HepG2 (cell line): ENCODE results near the gene RPL21. TPM values are rescaled to one million over a fixed set of nuclear protein-coding genes. Genes with fewer than 3 reads are reported as not detected.
"Not testable (repeated sequence)": the region's sequence is repeated elsewhere in the genome, so short reads cannot be mapped to it uniquely, and the experiment has no call there.

Experiments
- ATAC-seq: fragments of 200-7000 bp; cut with Tn5 transposase; 3 replicates; pipeline ENCODE4 v1.9.1; 2020; ENCODE audit warnings: mild to moderate bottlenecking, moderate library complexity
- BruUV-seq: library from RNA; stranded (reverse); fragments of 400-500 nt; replicated peaks from 2 replicates; lab custom pipeline; 2021; lab: Mats Ljungman, UMichigan
- CTCF ChIA-PET: fragments of 300-600 bp; formaldehyde crosslinking; extraction: SDS; loops from one replicate; lab custom pipeline; 2021; ENCODE audit warnings: low total read pairs, inconsistent platforms, low intra/inter-chr PET ratio; lab: Yijun Ruan, JAX
- POLR2A ChIA-PET: fragments of 350-600 bp; sonication (Branson Sonifier 250); formaldehyde crosslinking; loops from one replicate; lab custom pipeline; 2020; ENCODE audit warnings: antibody characterized with exemption, inconsistent platforms; lab: Yijun Ruan, JAX
- DNase-seq: peaks from one replicate; pipeline ENCODE4 v3.0.0-alpha.2; 2015; ENCODE audit warnings: low spot score
- FAIRE-seq: peaks from 3 replicates; lab custom pipeline; 2011; peaks lifted over from hg19 to GRCh38; lab: Jason Lieb, UNC
- H2AFZ ChIP-seq: one replicate; pipeline ENCODE4 v1.6.1; 2011; ENCODE audit warnings: low read length, inconsistent platforms
- H3K27ac ChIP-seq: fragments of 300-600 bp; 3 replicates; pipeline ENCODE4 v1.8.0; 2011; ENCODE audit warnings: mixed run types, mild to moderate bottlenecking, mixed read lengths, low read length, inconsistent platforms; ENCODE audit not compliant: insufficient read depth; ENCODE audit errors: extremely low read length
- H3K27me3 ChIP-seq, 2 experiments: fragments of 200-600 bp in 1 of 2; 2 replicates in 1 of 2; 3 replicates in 1 of 2; pipeline versions ENCODE4 v1.6.0 to v1.8.0; 2011; ENCODE audit warnings: low read length in 2 of 2, mild to moderate bottlenecking in 2 of 2, moderate library complexity in 2 of 2, inconsistent platforms in 1 of 2; ENCODE audit not compliant: insufficient read depth in 2 of 2, control insufficient read depth in 1 of 2
- H3K36me3 ChIP-seq, 2 experiments: fragments of 200-600 bp in 1 of 2; replicated peaks in 1 of 2; 2 replicates in 1 of 2; 3 replicates in 1 of 2; pipeline versions ENCODE4 v1.5.1 to v1.8.0; 2011; ENCODE audit warnings: low read length in 2 of 2, inconsistent platforms in 1 of 2; ENCODE audit not compliant: insufficient read depth in 2 of 2, control insufficient read depth in 1 of 2
- H3K4me1 ChIP-seq: 2 replicates; pipeline ENCODE4 v1.5.1; 2012; ENCODE audit warnings: low read length, inconsistent platforms; ENCODE audit not compliant: insufficient read depth
- H3K4me2 ChIP-seq: 2 replicates; pipeline ENCODE4 v1.6.0; 2011; ENCODE audit warnings: low read depth, low read length, inconsistent platforms
- H3K4me3 ChIP-seq, 3 experiments: fragments of 200-600 bp in 1 of 3; sonication (generic), shearing (Covaris generic) in 1 of 3; replicated peaks in 1 of 3; 2 replicates each; pipeline ENCODE4 v1.5.1; 2011 to 2016; ENCODE audit warnings: low read length in 3 of 3, inconsistent platforms in 2 of 3, low read depth in 2 of 3, mild to moderate bottlenecking in 2 of 3, control low read depth in 1 of 3, mixed read lengths in 1 of 3; ENCODE audit not compliant: insufficient read depth in 1 of 3
- H3K79me2 ChIP-seq: one replicate; pipeline ENCODE4 v1.6.1; 2011; ENCODE audit warnings: low read length, inconsistent platforms; ENCODE audit not compliant: insufficient read depth
- H3K9ac ChIP-seq: 2 replicates; pipeline ENCODE4 v1.6.0; 2011; ENCODE audit warnings: mild to moderate bottlenecking, low read depth, low read length, inconsistent platforms; ENCODE audit not compliant: insufficient read depth
- H3K9me3 ChIP-seq: 2 replicates; pipeline ENCODE4 v1.5.1; 2012; ENCODE audit warnings: mild to moderate bottlenecking, low read length
- H4K20me1 ChIP-seq: 2 replicates; pipeline ENCODE4 v1.6.0; 2011; ENCODE audit warnings: inconsistent platforms, mild to moderate bottlenecking, low read length, moderate library complexity; ENCODE audit not compliant: insufficient read depth
- FOXK1 ChIP-seq: sonication (generic); formaldehyde crosslinking; IDR thresholded peaks from 2 replicates; pipeline ENCODE4 v1.4.0; 2020; ENCODE audit warnings: low read depth, missing genetic modification reagents, borderline replicate concordance
- TAF1 ChIP-seq: sonication (generic); formaldehyde crosslinking; IDR thresholded peaks from 2 replicates; pipeline ENCODE4 v1.4.0; 2020; ENCODE audit warnings: missing genetic modification reagents
- ZFYVE20 ChIP-seq: sonication (generic); formaldehyde crosslinking; IDR thresholded peaks from 2 replicates; pipeline ENCODE4 v1.8.0; 2023; ENCODE audit warnings: low read depth, mild to moderate bottlenecking, moderate library complexity, missing genetic modification reagents, borderline replicate concordance
- ZNF124 ChIP-seq: sonication (generic); formaldehyde crosslinking; IDR thresholded peaks from 2 replicates; pipeline ENCODE4 v1.4.0; 2020; ENCODE audit warnings: missing genetic modification reagents
- WGBS: methylation state at CpG from one replicate; pipeline ENCODE4 v1.1.6; 2017; ENCODE audit warnings: low lambda C conversion rate; 5-methylcytosine and 5-hydroxymethylcytosine counted together
- in situ Hi-C: cut with HindIII; loops from 2 replicates; pipeline ENCODE4 v1.10.0; 2017; ENCODE audit warnings: low pct_unique_long_range_greater_than_20kb; ENCODE audit not compliant: extremely low pct_ligation_motif_present
- intact Hi-C: fragments of 100-400 bp; cut with micrococcal nuclease; formaldehyde crosslinking; loops from one replicate; pipeline ENCODE4 v1.10.0; 2022; ENCODE audit not compliant: unreplicated experiment
- polyA plus RNA-seq, 8 experiments: library from polyadenylated mRNA; depleted of rRNA in 3 of 8; stranded (reverse) in 7 of 8; unstranded in 1 of 8; fragments of >200 nt; fragmentation: Illumina TruSeq in 4 of 8; extraction: Trizol in 4 of 8; gene quantifications; 2 replicates each; pipeline versions ENCODE4 v1.2.1 to v1.2.3, GENCODE V29; 2011 to 2016; ENCODE audit warnings: low read depth in 4 of 8, missing spikeins in 1 of 8, mixed read lengths in 1 of 8; ENCODE audit not compliant: insufficient read depth in 1 of 8
- total RNA-seq, 5 experiments: library from RNA; depleted of rRNA; stranded (reverse); fragments of >200 nt; fragmentation: Illumina TruSeq; extraction: Trizol; gene quantifications; 2 replicates each; pipeline ENCODE4 v1.2.3, GENCODE V29; 2016; ENCODE audit warnings: low read depth in 1 of 5

The RPL21 gene
- total and polyA plus RNA-seq, 2 of the 13 experiments (the other 11 are each of a cell fraction or from before 2014, with no cell fraction given), result 1,234 to 1,261 TPM

GRCh38 chr13:27218861-27219260 lies 32.5 kb upstream of the RPL21 start:
- intact Hi-C loops, result loop anchor here (10.0 kb wide), 1 partner anchor 1674 kb away; no protein-coding TSS in a partner anchor
- ATAC-seq, POLR2A ChIA-PET, H3K79me2 ChIP-seq, H3K9ac ChIP-seq, DNase-seq, H3K4me3 ChIP-seq, H3K4me1 ChIP-seq, in situ Hi-C loops, H3K27me3 ChIP-seq, H2AFZ ChIP-seq, H3K9me3 ChIP-seq, BruUV-seq, H3K36me3 ChIP-seq, CTCF ChIA-PET, H4K20me1 ChIP-seq, FAIRE-seq, H3K27ac ChIP-seq, H3K4me2 ChIP-seq: not testable (repeated sequence)
- 61% methylated on average over 1 of the region's 1 CpG for WGBS

- ChIA-PET CTCF (no interaction called here), POLR2A (no interaction called here)
- H3K4me2 ChIP-seq, result no peak overlapping the region
- no peaks in the 10 kb centered on the region for H3K4me1 ChIP-seq
- no peaks in the 10 kb centered on the region for H3K36me3 ChIP-seq
- WGBS, result 10% methylated on average over 2 of the region's 19 CpGs
- H3K9ac ChIP-seq, result no peak overlapping the region
- no peaks in the 10 kb centered on the region for H3K27me3 ChIP-seq
- DNase-seq (no peak), ATAC-seq (no peak), FAIRE-seq (no peak)
- H3K79me2 ChIP-seq, result no peaks in the 10 kb centered on the region
- no peak overlapping the region for H2AFZ ChIP-seq
- no peak overlapping the region for H3K4me3 ChIP-seq
- TF ChIP-seq TAF1 (CRISPR knock-in tag) (no peak), ZNF124 (no peak), FOXK1 (CRISPR knock-in tag) (no peak), ZFYVE20 (no peak)
- no peaks in the 10 kb centered on the region for H3K9me3 ChIP-seq
- in situ Hi-C loops, result no loop called here
- no peak overlapping the region for H3K27ac ChIP-seq
- H4K20me1 ChIP-seq, result no peaks in the 10 kb centered on the region
- intact Hi-C loops, result loop anchor here (10.0 kb wide), 1 partner anchor 1675 kb away; no protein-coding TSS in a partner anchor
- BruUV-seq, result no TSS peak
Observed at GRCh38 chr13:27219611-27220010, 31.7 kb upstream of the RPL21 start.

GRCh38 chr13:27222100-27222499 lies 29.3 kb upstream of the RPL21 start:
- CTCF ChIA-PET, DNase-seq, H3K36me3 ChIP-seq, in situ Hi-C loops, FAIRE-seq, POLR2A ChIA-PET, BruUV-seq, H3K4me3 ChIP-seq, ATAC-seq, H3K79me2 ChIP-seq, H3K4me1 ChIP-seq, H3K4me2 ChIP-seq, H4K20me1 ChIP-seq, H3K27me3 ChIP-seq, H2AFZ ChIP-seq, intact Hi-C loops, H3K27ac ChIP-seq, H3K9ac ChIP-seq, H3K9me3 ChIP-seq: not testable (repeated sequence)
- WGBS, result 17% methylated on average over 2 of the region's 2 CpGs
